ENCODE measurements around the gene SALL4. TPM values are rescaled to one million over a fixed set of nuclear protein-coding genes. Genes with fewer than 3 reads are reported as not detected.

Gene SALL4
- total RNA-seq, 1 donor from 2014 or later: not detected

GRCh38 chr20:51799401-51799860, 2.9 kb downstream of the SALL4 start:
- intact Hi-C loops (cut with micrococcal nuclease): no loop called here
- H3K27ac Mint-ChIP-seq: no peak overlapping the region
- H3K36me3 Mint-ChIP-seq (ENCODE audit: low read depth): no peaks in the 10 kb centered on the region
- H3K9me3 Mint-ChIP-seq: no peaks in the 10 kb centered on the region
- H3K27me3 Mint-ChIP-seq: peaks cover 51% of the 10 kb centered on the region
- ChIA-PET CTCF (no interaction called here), POLR2A (interaction anchor here (0.6 kb wide), 1 partner anchor 342 kb away, joined by 4 read pairs; no protein-coding TSS in a partner anchor)
- DNase-seq (no peak), ATAC-seq (ENCODE audit: low read depth) (no peak)
- peaks cover 15% of the 10 kb centered on the region for H3K4me1 Mint-ChIP-seq
- H3K4me3 Mint-ChIP-seq: no peak overlapping the region
- no peak for TF ChIP-seq CTCF (IDR thresholded peaks at IDR 0.05)

GRCh38 chr20:51797357-51798025, 4.8 kb downstream of the SALL4 start:
- Mint-ChIP-seq H3K36me3 (ENCODE audit: low read depth) (no peaks in the 10 kb centered on the region), H3K27ac (no peak overlapping the region), H3K4me1 (peaks cover 15% of the 10 kb centered on the region), H3K4me3 (no peak overlapping the region), H3K27me3 (peaks cover 45% of the 10 kb centered on the region), H3K9me3 (no peaks in the 10 kb centered on the region)
- ChIA-PET POLR2A (interaction anchor here (0.6 to 0.8 kb wide), 2 partner anchors 11 to 44 kb away, joined by 3 to 5 read pairs; no protein-coding TSS in a partner anchor), CTCF (no interaction called here)
- DNase-seq (no peak), ATAC-seq (ENCODE audit: low read depth) (no peak)
- intact Hi-C loops (cut with micrococcal nuclease): no loop called here
- TF ChIP-seq CTCF (IDR thresholded peaks at IDR 0.05): no peak

- Mint-ChIP-seq H3K36me3 (ENCODE audit: low read depth) (no peaks in the 10 kb centered on the region), H3K9me3 (no peaks in the 10 kb centered on the region), H3K27me3 (peaks cover 39% of the 10 kb centered on the region), H3K27ac (no peak overlapping the region), H3K4me1 (peaks cover 15% of the 10 kb centered on the region), H3K4me3 (no peak overlapping the region)
- ATAC-seq (ENCODE audit: low read depth) (no peak), DNase-seq (no peak)
- ChIA-PET POLR2A (no interaction called here), CTCF (no interaction called here)
- intact Hi-C loops (cut with micrococcal nuclease): no loop called here
- no peak for TF ChIP-seq CTCF (IDR thresholded peaks at IDR 0.05)
These were observed 6.0 kb downstream of the SALL4 start for GRCh38 chr20:51796340-51796739.

- Mint-ChIP-seq H3K4me1 (no peaks in the 10 kb centered on the region), H3K9me3 (no peaks in the 10 kb centered on the region), H3K27ac (no peak overlapping the region), H3K4me3 (no peak overlapping the region), H3K36me3 (ENCODE audit: low read depth) (no peaks in the 10 kb centered on the region), H3K27me3 (peaks cover 19% of the 10 kb centered on the region)
- CTCF ChIA-PET: no interaction called here
- intact Hi-C loops (cut with micrococcal nuclease): no loop called here
- no peak for ATAC-seq (ENCODE audit: low read depth)
- POLR2A ChIA-PET: no interaction called here
- DNase-seq: no peak
- no peak for TF ChIP-seq CTCF (IDR thresholded peaks at IDR 0.05)
These were observed 9.4 kb downstream of the SALL4 start for GRCh38 chr20:51792960-51793359.

- Mint-ChIP-seq H3K4me3 (no peak overlapping the region), H3K9me3 (no peaks in the 10 kb centered on the region), H3K36me3 (ENCODE audit: low read depth) (no peaks in the 10 kb centered on the region), H3K4me1 (no peaks in the 10 kb centered on the region), H3K27me3 (peaks cover 13% of the 10 kb centered on the region), H3K27ac (no peak overlapping the region)
- POLR2A ChIA-PET: no interaction called here
- ATAC-seq (ENCODE audit: low read depth) (no peak), DNase-seq (no peak)
- CTCF ChIA-PET: no interaction called here
- intact Hi-C loops (cut with micrococcal nuclease): no loop called here
- TF ChIP-seq CTCF (IDR thresholded peaks at IDR 0.05): no peak
These were observed 10.7 kb downstream of the SALL4 start for GRCh38 chr20:51791626-51792025.
